Measurements from ENCODE around the gene UBE2O. TPM values are rescaled to one million over a fixed set of nuclear protein-coding genes. Genes with fewer than 3 reads are reported as not detected.
A peak's percentile ranks its signal among the peaks of the same experiment; 100 is the strongest.

UBE2O gene
- total and polyA plus RNA-seq, 7 experiments from 2014 or later, result 8.7 to 50.8 (median 39.2) TPM

DNA sequence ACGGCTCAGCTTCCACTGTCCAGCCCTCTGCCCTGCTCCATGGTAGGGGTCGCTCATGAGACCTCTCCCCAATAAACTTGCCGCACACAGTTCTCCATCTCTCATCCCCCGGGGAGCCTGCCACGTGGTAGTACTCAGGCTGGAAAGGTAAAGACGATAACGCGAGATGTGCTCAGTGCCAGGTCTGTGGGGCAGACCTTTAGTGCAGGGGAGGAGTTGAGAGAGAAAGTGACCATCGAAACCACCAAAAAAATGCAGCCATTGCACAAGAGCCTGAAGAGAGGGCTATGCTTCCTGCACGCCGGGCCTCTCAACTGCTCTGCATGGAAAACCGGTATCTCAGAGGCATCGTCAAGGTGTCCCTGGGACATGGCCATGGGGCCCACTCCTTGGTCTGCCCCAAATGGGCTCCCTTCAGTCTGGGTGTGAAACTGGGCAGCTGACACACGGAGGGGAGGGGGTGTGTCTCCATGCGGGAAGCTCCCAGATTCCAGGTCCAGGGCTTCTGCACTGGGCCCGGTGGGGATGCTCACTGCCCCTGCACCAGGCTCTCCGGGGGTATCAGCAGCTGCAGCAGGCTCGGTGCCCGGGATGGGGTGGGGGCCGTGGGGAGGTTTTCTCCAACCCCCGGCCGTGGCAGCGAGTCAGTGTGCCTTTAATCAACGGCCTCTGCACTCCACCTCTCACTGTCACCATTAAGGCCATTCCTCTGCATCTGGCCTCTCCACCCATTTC lies 9.8 kb upstream of the UBE2O start:
- CTCF ChIA-PET, result interaction anchor here (0.6 to 3.7 kb wide), 4 partner anchors 11 to 158 kb away, joined by 3 to 17 read pairs (median 6); no protein-coding TSS in a partner anchor
- POLR2A ChIA-PET, result interaction anchor here (1.7 kb wide), 1 partner anchor 9 kb away, joined by 4 read pairs; the partner anchor contains the start of gene UBE2O
- intact Hi-C loops (cut with micrococcal nuclease), result no loop called here

DNA sequence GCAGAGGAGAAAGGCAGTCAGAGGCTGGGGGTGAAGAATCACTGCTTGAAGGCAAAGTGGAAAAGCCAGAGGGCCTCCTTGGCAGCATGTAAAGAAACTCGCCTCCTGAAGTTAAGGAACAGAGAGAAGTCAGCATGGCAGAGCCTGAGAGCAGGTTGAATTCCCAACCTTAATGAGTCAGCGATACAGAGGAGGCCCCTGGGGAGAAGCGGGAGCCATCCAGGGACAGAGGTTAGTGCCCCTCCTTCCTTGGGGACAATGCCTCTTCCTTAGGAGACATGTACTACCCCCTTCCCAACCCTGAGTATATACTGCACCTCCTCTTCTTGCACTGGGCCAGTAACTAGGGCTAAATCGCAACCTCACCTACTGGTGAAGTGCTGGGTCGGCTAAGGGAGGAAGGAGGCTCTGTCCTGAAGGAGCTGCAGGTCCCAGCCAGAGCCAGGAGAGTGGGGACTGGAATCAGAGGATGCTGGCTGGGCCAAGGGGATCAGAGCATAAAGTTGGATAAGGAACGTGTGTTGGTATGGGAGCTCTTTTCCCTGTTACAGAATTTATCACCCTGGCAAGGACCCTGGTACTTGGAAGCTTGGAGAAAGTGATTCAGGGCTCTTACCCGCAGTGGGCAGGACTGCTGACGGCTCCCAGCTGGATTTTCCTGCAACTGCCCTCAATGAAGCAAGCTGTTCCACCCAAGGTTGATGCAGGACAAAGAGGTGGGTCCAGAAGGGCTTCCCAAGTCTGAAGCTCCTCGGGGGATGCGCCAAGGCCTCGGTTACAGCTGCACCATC lies 9.0 kb upstream of the UBE2O start:
- no peak for DNase-seq
- H3K27ac Mint-ChIP-seq, result peak overlapping the region in 1 of 9 donors; percentile 7
- intact Hi-C loops (cut with micrococcal nuclease), result no loop called here
- ChIA-PET POLR2A (interaction anchor here (0.8 to 1.7 kb wide), 2 partner anchors 9 to 505 kb away, joined by 3 to 4 read pairs; partner anchors contain the start of gene UBE2O), CTCF (interaction anchor here (0.6 to 3.7 kb wide), 4 partner anchors 11 to 157 kb away, joined by 3 to 17 read pairs (median 6); no protein-coding TSS in a partner anchor)
- Histone ChIP-seq H3K4me1 (ENCODE audit: control insufficient read depth in 2 of 2, insufficient read depth in 2 of 2, low read length in 2 of 2) (no peaks in the 10 kb centered on the region), H3K27ac (ENCODE audit: low read depth, low read length) (no peak overlapping the region), H3K27me3 (ENCODE audit: control insufficient read depth in 2 of 2, insufficient read depth in 2 of 2, low read length in 2 of 2) (no peaks in the 10 kb centered on the region), H3K36me3 (ENCODE audit: control insufficient read depth in 2 of 3, insufficient read depth in 3 of 3, low read length in 3 of 3) (no peaks in the 10 kb centered on the region), H3K4me3 (ENCODE audit: low read length) (no peak overlapping the region), H3K9me3 (ENCODE audit: control insufficient read depth in 2 of 3, low read length in 3 of 3) (no peaks in the 10 kb centered on the region)
- H3K36me3 Mint-ChIP-seq, result no peaks in the 10 kb centered on the region
- H3K4me3 Mint-ChIP-seq, result no peak overlapping the region
- H3K4me1 Mint-ChIP-seq, result peaks cover 0 to 10% (median 4%) of the 10 kb centered on the region in 7 donors
- H3K9me3 Mint-ChIP-seq, result peaks cover 0 to 2% (median 0%) of the 10 kb centered on the region in 11 donors
- no peak for ATAC-seq
- H3K27me3 Mint-ChIP-seq, result peaks cover 0 to 11% (median 0%) of the 10 kb centered on the region in 5 donors

More for the DNA sequence above, 9.8 kb upstream of the UBE2O start:
- ATAC-seq (no peak), DNase-seq (no peak)
- Histone ChIP-seq H3K4me1 (ENCODE audit: control insufficient read depth in 2 of 2, insufficient read depth in 2 of 2, low read length in 2 of 2) (no peaks in the 10 kb centered on the region), H3K27me3 (ENCODE audit: control insufficient read depth in 2 of 2, insufficient read depth in 2 of 2, low read length in 2 of 2) (no peaks in the 10 kb centered on the region), H3K27ac (ENCODE audit: low read depth, low read length) (no peak overlapping the region), H3K36me3 (ENCODE audit: control insufficient read depth in 2 of 3, insufficient read depth in 3 of 3, low read length in 3 of 3) (no peaks in the 10 kb centered on the region), H3K4me3 (ENCODE audit: low read length) (no peak overlapping the region), H3K9me3 (ENCODE audit: control insufficient read depth in 2 of 3, low read length in 3 of 3) (no peaks in the 10 kb centered on the region)
- Mint-ChIP-seq H3K27ac (no peak overlapping the region), H3K4me3 (no peak overlapping the region), H3K9me3 (peaks cover 0 to 2% (median 0%) of the 10 kb centered on the region in 11 donors), H3K27me3 (peaks cover 0 to 11% (median 0%) of the 10 kb centered on the region in 5 donors), H3K36me3 (no peaks in the 10 kb centered on the region), H3K4me1 (peaks cover 0 to 10% (median 4%) of the 10 kb centered on the region in 7 donors)

DNA sequence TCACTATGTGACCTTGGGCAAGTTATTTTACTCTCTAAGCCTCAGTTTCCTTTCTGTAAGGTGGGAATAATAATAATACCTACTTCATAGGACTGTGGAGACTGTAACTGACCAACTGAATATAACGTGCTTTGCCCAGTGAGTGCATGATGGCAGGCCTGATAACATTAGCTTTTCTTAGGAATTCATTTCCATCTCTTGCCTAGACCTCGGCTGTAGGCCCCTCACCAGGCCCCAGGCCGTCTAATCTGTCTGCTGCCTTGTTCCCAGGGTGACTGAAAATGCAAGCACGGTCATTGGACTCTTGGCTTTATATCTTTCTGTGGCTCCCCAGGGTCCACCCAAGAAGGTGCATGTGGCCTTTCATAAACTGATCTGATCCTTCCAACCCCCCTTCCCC lies 6.7 kb upstream of the UBE2O start:
- Histone ChIP-seq H3K9me3 (ENCODE audit: control insufficient read depth in 2 of 3, low read length in 3 of 3) (no peaks in the 10 kb centered on the region), H3K4me3 (ENCODE audit: low read length) (no peak overlapping the region), H3K36me3 (ENCODE audit: control insufficient read depth in 2 of 3, insufficient read depth in 3 of 3, low read length in 3 of 3) (no peaks in the 10 kb centered on the region), H3K4me1 (ENCODE audit: control insufficient read depth in 2 of 2, insufficient read depth in 2 of 2, low read length in 2 of 2) (no peaks in the 10 kb centered on the region), H3K27me3 (ENCODE audit: control insufficient read depth in 2 of 2, insufficient read depth in 2 of 2, low read length in 2 of 2) (no peaks in the 10 kb centered on the region), H3K27ac (ENCODE audit: low read depth, low read length) (no peak overlapping the region)
- no peak overlapping the region for H3K27ac Mint-ChIP-seq
- ATAC-seq (no peak), DNase-seq (no peak)
- no peak overlapping the region for H3K4me3 Mint-ChIP-seq
- intact Hi-C loops (cut with micrococcal nuclease), result loop anchor here in 1 of 2 donors (10.0 kb wide), 1 partner anchor 215 kb away; no protein-coding TSS in a partner anchor
- no peaks in the 10 kb centered on the region for H3K36me3 Mint-ChIP-seq
- CTCF ChIA-PET, result interaction anchor here (1.1 to 1.4 kb wide), 2 partner anchors 47 to 51 kb away, joined by 3 to 4 read pairs; no protein-coding TSS in a partner anchor
- no peaks in the 10 kb centered on the region for H3K9me3 Mint-ChIP-seq
- POLR2A ChIA-PET, result no interaction called here
- peaks cover 0 to 2% (median 0%) of the 10 kb centered on the region in 7 donors for H3K4me1 Mint-ChIP-seq
- H3K27me3 Mint-ChIP-seq, result peaks cover 0 to 9% (median 0%) of the 10 kb centered on the region in 5 donors

DNA sequence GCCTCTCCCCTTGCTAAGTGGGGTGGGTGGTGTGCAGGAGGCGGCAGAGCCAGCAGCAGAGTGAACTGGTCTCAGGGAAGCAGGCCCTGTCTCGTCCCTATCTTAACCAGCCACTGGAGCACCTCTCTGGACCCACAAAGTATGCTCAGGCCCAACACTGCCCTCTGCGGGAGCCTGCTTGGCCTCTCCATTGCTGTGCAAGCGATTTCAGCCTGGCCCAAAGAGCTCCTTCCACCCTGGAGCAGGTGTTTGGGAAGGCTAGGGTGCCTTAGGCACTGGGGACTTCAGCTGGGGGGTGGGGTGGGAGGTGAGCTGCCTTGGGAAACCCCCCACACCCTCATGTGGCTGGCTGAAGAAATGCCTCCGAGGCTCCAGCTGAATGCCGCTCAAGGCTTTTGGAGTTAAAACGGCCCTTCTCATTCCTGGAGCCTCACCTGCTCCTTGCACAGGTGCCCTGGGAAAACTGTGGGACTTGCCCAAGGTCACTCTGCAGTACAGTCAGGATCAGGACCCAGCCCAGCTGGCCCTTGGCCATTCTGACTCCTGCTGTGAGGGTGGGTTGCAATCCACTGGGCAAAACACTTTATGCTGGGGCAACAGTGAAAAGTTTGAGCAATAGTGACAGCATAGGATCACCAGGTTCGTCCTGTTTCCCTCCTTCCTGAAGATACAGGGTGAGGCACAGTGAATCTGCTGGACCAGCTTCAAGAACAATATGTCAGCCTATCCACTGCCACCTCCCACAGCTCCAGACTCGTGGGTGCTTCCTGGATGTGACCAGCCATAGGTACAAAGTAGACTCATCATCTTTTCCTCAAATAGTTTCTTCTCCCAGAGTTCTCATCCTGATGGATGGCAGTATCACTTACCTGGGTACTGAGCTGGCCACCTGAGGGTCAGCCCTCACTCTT lies 5.9 kb upstream of the UBE2O start:
- H3K4me1 ChIP-seq (ENCODE audit: control insufficient read depth in 2 of 2, insufficient read depth in 2 of 2, low read length in 2 of 2), result no peaks in the 10 kb centered on the region
- peak; percentile 24 for ATAC-seq
- Mint-ChIP-seq H3K36me3 (no peaks in the 10 kb centered on the region), H3K27me3 (peaks cover 0 to 8% (median 0%) of the 10 kb centered on the region in 5 donors), H3K4me1 (peaks cover 0 to 2% (median 0%) of the 10 kb centered on the region in 7 donors), H3K27ac (peak overlapping the region in 1 of 9 donors; percentile 9), H3K4me3 (no peak overlapping the region), H3K9me3 (no peaks in the 10 kb centered on the region)
- no peaks in the 10 kb centered on the region for H3K27me3 ChIP-seq (ENCODE audit: control insufficient read depth in 2 of 2, insufficient read depth in 2 of 2, low read length in 2 of 2)
- H3K9me3 ChIP-seq (ENCODE audit: control insufficient read depth in 2 of 3, low read length in 3 of 3), result no peaks in the 10 kb centered on the region
- DNase-seq, result no peak
- CTCF ChIA-PET, result interaction anchor here (1.1 to 1.4 kb wide), 2 partner anchors 48 to 50 kb away, joined by 3 to 4 read pairs; no protein-coding TSS in a partner anchor
- intact Hi-C loops (cut with micrococcal nuclease), result loop anchor here in 1 of 2 donors (10.0 kb wide), 1 partner anchor 216 kb away; no protein-coding TSS in a partner anchor
- no peaks in the 10 kb centered on the region for H3K36me3 ChIP-seq (ENCODE audit: control insufficient read depth in 2 of 3, insufficient read depth in 3 of 3, low read length in 3 of 3)
- H3K27ac ChIP-seq (ENCODE audit: low read depth, low read length), result no peak overlapping the region
- POLR2A ChIA-PET, result interaction anchor here (0.7 to 1.3 kb wide), 3 partner anchors 48 to 56 kb away, joined by 3 to 7 read pairs (median 4); no protein-coding TSS in a partner anchor
- no peak overlapping the region for H3K4me3 ChIP-seq (ENCODE audit: low read length)

DNA sequence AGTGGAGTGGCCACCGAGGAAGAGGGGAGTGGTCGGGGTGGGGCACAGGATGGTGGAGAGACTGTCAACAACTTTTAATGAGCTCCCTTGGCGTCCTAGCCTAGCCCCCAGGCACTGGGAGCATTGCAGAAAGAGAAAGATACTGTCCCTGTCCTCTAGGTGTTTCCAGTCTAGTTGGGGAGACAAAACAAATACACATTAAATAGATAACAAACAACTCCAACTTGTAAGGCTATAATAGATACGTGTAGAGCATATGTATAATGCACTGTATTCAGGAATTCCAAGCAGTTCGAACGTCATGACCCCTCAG lies 435 bp upstream of the UBE2O start:
- H3K27me3 Mint-ChIP-seq, result no peaks in the 10 kb centered on the region
- H3K36me3 ChIP-seq (ENCODE audit: control insufficient read depth in 2 of 3, insufficient read depth in 3 of 3, low read length in 3 of 3), result no peaks in the 10 kb centered on the region
- H3K4me1 Mint-ChIP-seq, result peaks cover 15 to 41% (median 36%) of the 10 kb centered on the region in 7 donors
- ATAC-seq, result no peak
- ChIA-PET POLR2A (interaction anchor here (0.7 to 2.4 kb wide), 7 partner anchors 9 to 96 kb away, joined by 3 to 8 read pairs (median 4); no protein-coding TSS in a partner anchor), CTCF (interaction anchor here (1.0 to 1.8 kb wide), 6 partner anchors 39 to 70 kb away, joined by 3 to 9 read pairs (median 4); partner anchors contain the start of gene RHBDF2)
- peaks cover 0 to 4% (median 0%) of the 10 kb centered on the region in 11 donors for H3K9me3 Mint-ChIP-seq
- peaks cover 11 to 21% of the 10 kb centered on the region in 2 donors for H3K4me1 ChIP-seq (ENCODE audit: control insufficient read depth in 2 of 2, insufficient read depth in 2 of 2, low read length in 2 of 2)
- peak overlapping the region; percentile 18 for H3K4me3 ChIP-seq (ENCODE audit: low read length)
- DNase-seq, result no peak
- H3K27me3 ChIP-seq (ENCODE audit: control insufficient read depth in 2 of 2, insufficient read depth in 2 of 2, low read length in 2 of 2), result no peaks in the 10 kb centered on the region
- intact Hi-C loops (cut with micrococcal nuclease), result loop anchor here (1.0 to 10.0 kb wide), 18 partner anchors 39 to 634 kb away; partner anchors contain the start of genes ACOX1 (in 2 of the 2), PRPSAP1 (in 2 of the 2), SPHK1 (in 2 of the 2) and TEN1 (in 2 of the 2)
- peak overlapping the region; percentile 73 to 89 (median 86) for H3K4me3 Mint-ChIP-seq
- H3K27ac ChIP-seq (ENCODE audit: low read depth, low read length), result peak overlapping the region; percentile 72
- no peaks in the 10 kb centered on the region for H3K36me3 Mint-ChIP-seq
- peak overlapping the region; percentile 81 to 98 (median 93) for H3K27ac Mint-ChIP-seq
- no peaks in the 10 kb centered on the region for H3K9me3 ChIP-seq (ENCODE audit: control insufficient read depth in 2 of 3, low read length in 3 of 3)

Data from naive thymus-derived CD4-positive, alpha-beta T cell (primary cell).